Testis (tissue), 3 donors: ENCODE data around the gene GATAD2A. TPM values are rescaled to one million over a fixed set of nuclear protein-coding genes. Genes with fewer than 3 reads are reported as not detected.

Source experiments
- DNase-seq: peaks from one replicate; pipeline ENCODE4 v3.0.0-alpha.2; 2019
- H3K27ac ChIP-seq, 2 donors: fragments of 200-600 bp; sonication (generic); one replicate each; pipeline ENCODE4 v1.5.1; 2019
- H3K27me3 ChIP-seq: fragments of 200-600 bp; sonication (generic); one replicate; pipeline ENCODE4 v1.5.1; 2019
- H3K36me3 ChIP-seq: fragments of 200-600 bp; sonication (generic); one replicate; pipeline ENCODE4 v1.5.1; 2017; ENCODE audit warnings: low read depth; ENCODE audit errors: missing control alignments
- H3K4me1 ChIP-seq: fragments of 200-600 bp; sonication (generic); one replicate; pipeline ENCODE4 v1.5.1; 2019
- H3K4me3 ChIP-seq, 2 donors: fragments of 200-600 bp; sonication (generic); one replicate each; pipeline ENCODE4 v1.5.1; 2017 to 2019
- H3K9me3 ChIP-seq: fragments of 200-600 bp; sonication (generic); one replicate; pipeline ENCODE4 v1.5.1; 2017
- POLR2A ChIP-seq: fragments of 450-650 bp; IDR thresholded peaks from one replicate; pipeline ENCODE4 v1.6.1; 2017; ENCODE audit warnings: antibody characterized with exemption, mild to moderate bottlenecking, moderate library complexity
- WGBS, 2 donors: methylation state at CpG; one replicate each; pipeline ENCODE4 v1.1.5; 2018; 5-methylcytosine and 5-hydroxymethylcytosine counted together
- intact Hi-C: fragments of 100-400 bp; cut with DNase I; formaldehyde crosslinking; loops from one replicate; pipeline ENCODE4 v1.15.1; 2023; ENCODE audit warnings: low total_unique reads
- polyA plus RNA-seq: library from polyadenylated mRNA; stranded (reverse); fragments of 350-450 nt; fragmentation: Illumina TruSeq; extraction: RNeasy Lipid Tissue Mini Kit (QIAGEN cat#74804); gene quantifications from one replicate; pipeline ENCODE4 v1.2.3, GENCODE V29; 2014; ENCODE audit warnings: low read depth, low replicate concordance; ENCODE audit not compliant: insufficient read depth
- total RNA-seq, 2 donors: library from RNA; depleted of rRNA; stranded (reverse); fragments of >200 nt; gene quantifications; one replicate each; pipeline ENCODE4 v1.2.3, GENCODE V29; 2016
- TF ChIP-seq, protein P1 (sequence below), 3 experiments: fragments of 450-650 bp in 2 of 3; fragments of 200-600 bp in 1 of 3; sonication (generic) in 1 of 3; IDR thresholded peaks; one replicate each; pipeline ENCODE4 v1.5.1; 2016 to 2019; ENCODE audit warnings: antibody characterized with exemption in 3 of 3, mild to moderate bottlenecking in 2 of 3, moderate library complexity in 1 of 3

Gene GATAD2A
- total and polyA plus RNA-seq, 3 donors from 2014 or later, result 109 to 197 (median 163) TPM

DNA sequence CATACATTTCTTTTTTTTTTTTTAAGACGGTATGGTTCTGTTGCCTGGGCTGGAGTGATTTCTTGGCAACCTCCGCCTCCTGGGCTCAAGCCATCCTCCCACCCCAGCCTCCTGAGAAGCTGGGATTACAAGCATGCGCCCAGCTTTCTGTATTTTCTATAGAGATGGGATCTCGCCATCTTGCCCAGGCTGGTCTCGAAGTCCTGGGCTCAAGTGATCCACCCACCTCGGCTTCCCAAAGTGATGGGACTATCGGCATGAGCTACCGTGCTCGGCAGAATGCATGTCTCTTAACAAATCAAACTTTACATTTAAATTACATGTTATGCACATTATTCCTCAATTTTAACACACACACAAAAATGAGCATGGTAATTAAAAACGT, 111.8 kb downstream of the GATAD2A start:
- WGBS, 2 donors, result 63 to 69% methylated on average over 10 of the region's 10 CpGs
- intact Hi-C loops, result no loop called here
- H3K27me3 ChIP-seq, result no peaks in the 10 kb centered on the region
- H3K27ac ChIP-seq, result no peak overlapping the region
- DNase-seq, result no peak
- peak overlapping the region in 1 of 2 donors; percentile 87 for H3K4me3 ChIP-seq
- TF ChIP-seq, protein P1, sequence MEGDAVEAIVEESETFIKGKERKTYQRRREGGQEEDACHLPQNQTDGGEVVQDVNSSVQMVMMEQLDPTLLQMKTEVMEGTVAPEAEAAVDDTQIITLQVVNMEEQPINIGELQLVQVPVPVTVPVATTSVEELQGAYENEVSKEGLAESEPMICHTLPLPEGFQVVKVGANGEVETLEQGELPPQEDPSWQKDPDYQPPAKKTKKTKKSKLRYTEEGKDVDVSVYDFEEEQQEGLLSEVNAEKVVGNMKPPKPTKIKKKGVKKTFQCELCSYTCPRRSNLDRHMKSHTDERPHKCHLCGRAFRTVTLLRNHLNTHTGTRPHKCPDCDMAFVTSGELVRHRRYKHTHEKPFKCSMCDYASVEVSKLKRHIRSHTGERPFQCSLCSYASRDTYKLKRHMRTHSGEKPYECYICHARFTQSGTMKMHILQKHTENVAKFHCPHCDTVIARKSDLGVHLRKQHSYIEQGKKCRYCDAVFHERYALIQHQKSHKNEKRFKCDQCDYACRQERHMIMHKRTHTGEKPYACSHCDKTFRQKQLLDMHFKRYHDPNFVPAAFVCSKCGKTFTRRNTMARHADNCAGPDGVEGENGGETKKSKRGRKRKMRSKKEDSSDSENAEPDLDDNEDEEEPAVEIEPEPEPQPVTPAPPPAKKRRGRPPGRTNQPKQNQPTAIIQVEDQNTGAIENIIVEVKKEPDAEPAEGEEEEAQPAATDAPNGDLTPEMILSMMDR (IDR thresholded peaks at IDR 0.05), result no peak
- no peak for TF ChIP-seq POLR2A
- peaks cover 11% of the 10 kb centered on the region for H3K4me1 ChIP-seq
- H3K9me3 ChIP-seq, result no peaks in the 10 kb centered on the region
- H3K36me3 ChIP-seq, result no peaks in the 10 kb centered on the region

DNA sequence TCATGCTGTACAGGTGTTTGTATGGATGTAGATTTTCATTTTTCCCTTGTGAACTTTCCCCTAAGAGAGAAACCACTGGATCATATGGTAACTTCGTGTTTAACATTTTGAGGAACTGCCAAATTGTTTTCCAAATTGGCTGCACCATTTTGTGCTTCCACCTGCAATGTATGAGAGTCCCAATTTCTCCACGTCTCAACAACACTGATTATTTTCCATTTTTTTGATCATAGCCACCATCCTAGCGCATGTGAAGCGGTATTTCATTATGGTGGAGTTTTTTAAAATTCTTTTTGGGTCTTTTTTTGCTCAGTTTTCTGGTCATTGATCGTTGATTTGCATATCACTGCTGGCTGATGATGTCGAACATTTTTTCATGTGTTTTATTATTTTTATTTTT, 115.5 kb downstream of the GATAD2A start:
- DNase-seq, result no peak
- 80 to 88% methylated on average over 6 of the region's 6 CpGs for WGBS, 2 donors
- intact Hi-C loops, result no loop called here
- Histone ChIP-seq H3K9me3 (no peaks in the 10 kb centered on the region), H3K36me3 (no peaks in the 10 kb centered on the region), H3K4me1 (peaks cover 17% of the 10 kb centered on the region), H3K27me3 (no peaks in the 10 kb centered on the region), H3K27ac (no peak overlapping the region), H3K4me3 (no peak overlapping the region)
- no peak for TF ChIP-seq POLR2A
- TF ChIP-seq, protein P1 (IDR thresholded peaks at IDR 0.05), result no peak

DNA sequence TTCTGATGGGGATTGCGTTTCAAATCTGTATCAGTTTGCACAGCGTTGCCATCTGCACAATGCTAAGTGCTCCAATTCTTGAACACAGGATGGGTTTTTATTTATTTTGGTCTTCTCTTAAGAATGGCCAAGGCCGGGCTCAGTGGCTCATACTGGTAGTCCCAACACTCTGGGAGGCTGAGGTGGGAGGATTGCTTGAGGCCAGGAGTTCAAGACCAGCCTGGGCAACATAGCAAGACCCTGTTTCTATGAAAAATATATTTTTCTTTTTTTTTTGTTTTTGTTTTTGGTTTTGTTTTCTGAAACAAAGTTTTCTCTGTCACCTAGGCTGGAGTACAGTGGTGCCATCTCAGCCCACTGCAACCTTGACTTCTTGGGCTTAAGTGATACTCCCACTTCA, 117.7 kb downstream of the GATAD2A start:
- Histone ChIP-seq H3K27ac (no peak overlapping the region), H3K4me3 (no peak overlapping the region), H3K4me1 (peaks cover 10% of the 10 kb centered on the region), H3K36me3 (no peaks in the 10 kb centered on the region), H3K9me3 (no peaks in the 10 kb centered on the region), H3K27me3 (no peaks in the 10 kb centered on the region)
- TF ChIP-seq, protein P1 (IDR thresholded peaks at IDR 0.05), result no peak
- no peak for TF ChIP-seq POLR2A
- WGBS, 2 donors, result 82 to 92% methylated on average over 3 of the region's 3 CpGs
- DNase-seq, result no peak
- intact Hi-C loops, result no loop called here

DNA sequence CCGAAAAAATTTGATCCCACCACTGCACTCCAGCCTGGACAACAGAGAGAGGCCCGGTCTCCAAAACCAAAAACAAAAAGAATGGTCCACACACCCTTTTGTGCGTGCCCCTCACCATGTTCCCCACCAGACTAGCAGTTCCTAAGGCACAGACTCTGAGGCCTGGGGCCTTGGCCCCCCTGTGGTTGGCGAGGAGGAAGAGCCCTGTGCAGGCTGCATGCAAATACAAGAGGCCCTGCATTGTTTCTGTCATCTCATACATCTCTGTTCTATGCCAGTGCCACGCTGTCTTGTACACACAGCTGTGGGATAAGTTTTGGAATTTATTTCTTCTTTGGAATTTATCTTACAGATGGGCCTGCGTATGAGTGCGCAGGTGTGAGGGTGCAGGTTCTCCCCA, 118.6 kb downstream of the GATAD2A start:
- Histone ChIP-seq H3K27ac (no peak overlapping the region), H3K4me1 (peaks cover 10% of the 10 kb centered on the region), H3K9me3 (no peaks in the 10 kb centered on the region), H3K27me3 (no peaks in the 10 kb centered on the region), H3K4me3 (no peak overlapping the region), H3K36me3 (no peaks in the 10 kb centered on the region)
- WGBS, 2 donors, result 86 to 88% methylated on average over 7 of the region's 7 CpGs
- no peak for DNase-seq
- intact Hi-C loops, result no loop called here
- TF ChIP-seq, protein P1 (IDR thresholded peaks at IDR 0.05), result no peak
- TF ChIP-seq POLR2A, result no peak

DNA sequence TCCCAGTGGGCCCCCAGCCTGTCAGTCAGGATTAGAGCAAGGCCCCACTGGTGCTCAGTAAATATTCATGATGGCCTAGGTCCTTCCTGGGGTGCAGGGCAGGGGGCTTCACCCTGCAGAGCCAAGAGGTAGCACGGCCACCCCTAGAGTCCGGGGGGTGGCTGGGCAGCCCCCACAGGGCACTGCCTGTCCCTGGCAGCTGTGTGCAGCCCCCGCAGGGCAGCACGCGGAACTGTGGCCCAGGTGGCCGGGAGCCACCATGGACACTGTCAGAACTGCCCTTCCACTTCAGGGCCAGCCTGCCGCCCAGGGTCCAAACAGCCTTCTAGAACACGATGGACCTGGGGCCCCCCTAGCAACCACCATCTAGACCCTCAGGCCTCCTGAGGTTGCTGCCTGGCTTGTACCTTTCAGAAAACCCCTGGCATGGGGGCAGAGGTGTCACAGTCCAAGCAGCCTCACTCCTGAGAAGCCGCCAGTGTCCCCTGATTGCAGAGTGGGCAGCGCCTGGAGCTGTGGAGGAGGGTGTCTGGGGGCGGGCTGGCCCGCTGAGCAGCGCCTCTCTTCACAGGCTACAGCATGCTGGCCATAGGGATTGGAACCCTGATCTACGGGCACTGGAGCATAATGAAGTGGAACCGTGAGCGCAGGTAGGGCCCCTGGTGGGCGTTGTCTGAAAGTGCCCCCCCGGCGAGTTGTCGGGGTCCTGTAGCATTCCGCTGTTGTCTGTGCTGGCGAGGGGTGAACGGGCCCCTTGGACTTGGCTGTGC, 120.3 kb downstream of the GATAD2A start:
- Histone ChIP-seq H3K36me3 (no peaks in the 10 kb centered on the region), H3K27ac (no peak overlapping the region), H3K9me3 (no peaks in the 10 kb centered on the region), H3K27me3 (no peaks in the 10 kb centered on the region), H3K4me1 (peaks cover 14% of the 10 kb centered on the region), H3K4me3 (no peak overlapping the region)
- intact Hi-C loops, result no loop called here
- TF ChIP-seq, protein P1 (IDR thresholded peaks at IDR 0.05), result no peak
- 59 to 98% methylated on average over 7 to 12 of the region's 23 CpGs for WGBS, 2 donors
- DNase-seq, result no peak
